Keratinocyte (primary cell): ENCODE data around the gene WDR33. TPM values are rescaled to one million over a fixed set of nuclear protein-coding genes. Genes with fewer than 3 reads are reported as not detected.

Experiments
- DNase-seq: peaks from one replicate; pipeline ENCODE4 v3.0.0-alpha.2; 2011; ENCODE audit warnings: low read depth, missing footprints, low spot score
- FAIRE-seq: peaks from 2 replicates; lab custom pipeline; 2011; peaks lifted over from hg19 to GRCh38; lab: Jason Lieb, UNC
- H2AFZ ChIP-seq: 2 replicates; pipeline ENCODE4 v1.6.0; 2012; ENCODE audit warnings: low read length, control low read depth, inconsistent platforms; ENCODE audit not compliant: control insufficient read depth
- H3K27ac ChIP-seq: 2 replicates; pipeline ENCODE4 v1.5.1; 2011; ENCODE audit warnings: low read length; ENCODE audit not compliant: control insufficient read depth, insufficient read depth
- H3K27me3 ChIP-seq: 3 replicates; pipeline ENCODE4 v1.6.0; 2011; ENCODE audit warnings: low read length; ENCODE audit not compliant: control insufficient read depth, insufficient read depth; ENCODE audit errors: extremely low read depth
- H3K36me3 ChIP-seq, 2 experiments: 2 replicates in 1 of 2; 3 replicates in 1 of 2; pipeline ENCODE4 v1.5.1; 2011; ENCODE audit warnings: low read length in 2 of 2, mild to moderate bottlenecking in 1 of 2; ENCODE audit not compliant: control insufficient read depth in 2 of 2, insufficient read depth in 2 of 2; ENCODE audit errors: extremely low read depth in 1 of 2
- H3K4me1 ChIP-seq: 3 replicates; pipeline ENCODE4 v1.5.1; 2011; ENCODE audit warnings: low read length; ENCODE audit not compliant: control insufficient read depth, insufficient read depth; ENCODE audit errors: extremely low read depth
- H3K4me2 ChIP-seq: 3 replicates; pipeline ENCODE4 v1.6.0; 2011; ENCODE audit warnings: low read depth, low read length; ENCODE audit not compliant: control insufficient read depth, insufficient read depth; ENCODE audit errors: extremely low read depth
- H3K4me3 ChIP-seq, 3 experiments: fragments of 200-600 bp in 1 of 3; sonication (generic) in 1 of 3; 2 replicates in 2 of 3; 3 replicates in 1 of 3; pipeline ENCODE4 v1.5.1; 2011 to 2016; ENCODE audit warnings: low read length in 3 of 3, mild to moderate bottlenecking in 3 of 3, control low read depth in 2 of 3, inconsistent platforms in 1 of 3, low read depth in 1 of 3, mixed read lengths in 1 of 3, mixed run types in 1 of 3, moderate library complexity in 1 of 3; ENCODE audit not compliant: control insufficient read depth in 2 of 3, insufficient read depth in 2 of 3; ENCODE audit errors: extremely low read depth in 1 of 3
- H3K79me2 ChIP-seq: 2 replicates; pipeline ENCODE4 v1.6.0; 2012; ENCODE audit warnings: low read length; ENCODE audit not compliant: control insufficient read depth, insufficient read depth
- H3K9ac ChIP-seq: 3 replicates; pipeline ENCODE4 v1.6.0; 2011; ENCODE audit warnings: low read length; ENCODE audit not compliant: control insufficient read depth, insufficient read depth; ENCODE audit errors: extremely low read depth
- H3K9me1 ChIP-seq: 3 replicates; pipeline ENCODE4 v1.6.0; 2011; ENCODE audit warnings: low read length; ENCODE audit not compliant: control insufficient read depth, insufficient read depth; ENCODE audit errors: extremely low read depth
- H3K9me3 ChIP-seq: 2 replicates; pipeline ENCODE4 v1.5.1; 2012; ENCODE audit warnings: low read depth, low read length; ENCODE audit not compliant: control insufficient read depth
- H4K20me1 ChIP-seq: 3 replicates; pipeline ENCODE4 v1.6.0; 2011; ENCODE audit warnings: low read length; ENCODE audit not compliant: control insufficient read depth, insufficient read depth; ENCODE audit errors: extremely low read depth
- CTCF ChIP-seq, 3 experiments: IDR thresholded peaks in 1 of 3; conservative IDR thresholded peaks in 1 of 3; optimal IDR thresholded peaks in 1 of 3; 2 replicates in 2 of 3; 3 replicates in 1 of 3; pipeline versions ENCODE3 to v1.5.1; 2011; ENCODE audit warnings: low read length in 3 of 3, mild to moderate bottlenecking in 3 of 3, moderate library complexity in 2 of 3, control low read depth in 1 of 3, inconsistent platforms in 1 of 3; ENCODE audit not compliant: insufficient read depth in 2 of 3; ENCODE audit errors: extremely low read depth in 1 of 3
- EZH2 ChIP-seq: IDR thresholded peaks from one replicate; pipeline ENCODE4 v1.6.1; 2012; ENCODE audit warnings: inconsistent platforms, mild to moderate bottlenecking, low read length, moderate library complexity
- dilution Hi-C: fragments of 300-500 bp; cut with MboI; formaldehyde crosslinking; loops from one replicate; pipeline ENCODE4 v1.7.0; 2020; ENCODE audit warnings: low sequenced_read_pairs; ENCODE audit not compliant: extremely low pct_ligation_motif_present
- polyA plus RNA-seq, 5 experiments: library from polyadenylated mRNA; depleted of rRNA in 3 of 5; stranded (reverse) in 3 of 5; stranded (forward) in 1 of 5; unstranded in 1 of 5; fragments of >200 nt; gene quantifications; 1 replicate in 1 of 5; 2 replicates in 3 of 5; 3 replicates in 1 of 5; pipeline versions ENCODE4 v1.2.1 to v1.2.3, GENCODE V29; 2011 to 2012; ENCODE audit warnings: missing spikeins in 2 of 5, low read depth in 1 of 5, low replicate concordance in 1 of 5

WDR33 gene
- polyA plus RNA-seq, 1 donor (not counting 4 experiments of a cell fraction or from before 2014, with no cell fraction given) = 44.5 TPM

GRCh38 chr2:127778447-127778846 is 32.5 kb downstream of the WDR33 start:
- dilution Hi-C loops = no loop called here
- H3K9me1 ChIP-seq = peaks cover 3% of the 10 kb centered on the region
- H3K9me3 ChIP-seq = no peaks in the 10 kb centered on the region
- H3K4me3 ChIP-seq = no peak overlapping the region
- peaks cover 12% of the 10 kb centered on the region for H4K20me1 ChIP-seq
- H3K36me3 ChIP-seq = no peaks in the 10 kb centered on the region
- H2AFZ ChIP-seq = no peak overlapping the region
- no peaks in the 10 kb centered on the region for H3K27me3 ChIP-seq
- H3K4me1 ChIP-seq = no peaks in the 10 kb centered on the region
- H3K27ac ChIP-seq = no peak overlapping the region
- DNase-seq = no peak
- FAIRE-seq = no peak
- H3K4me2 ChIP-seq = no peak overlapping the region
- no peak for TF ChIP-seq CTCF (optimal IDR thresholded peaks at IDR 0.05 in 1 of 3, IDR thresholded peaks at IDR 0.05 in 1 of 3, conservative IDR thresholded peaks at IDR 0.05 in 1 of 3; ENCODE audit: extremely low read depth in 1 of 3, insufficient read depth in 2 of 3, low read length in 3 of 3)
- no peak for TF ChIP-seq EZH2
- H3K9ac ChIP-seq = no peak overlapping the region
- H3K79me2 ChIP-seq = peaks cover 77% of the 10 kb centered on the region

DNA sequence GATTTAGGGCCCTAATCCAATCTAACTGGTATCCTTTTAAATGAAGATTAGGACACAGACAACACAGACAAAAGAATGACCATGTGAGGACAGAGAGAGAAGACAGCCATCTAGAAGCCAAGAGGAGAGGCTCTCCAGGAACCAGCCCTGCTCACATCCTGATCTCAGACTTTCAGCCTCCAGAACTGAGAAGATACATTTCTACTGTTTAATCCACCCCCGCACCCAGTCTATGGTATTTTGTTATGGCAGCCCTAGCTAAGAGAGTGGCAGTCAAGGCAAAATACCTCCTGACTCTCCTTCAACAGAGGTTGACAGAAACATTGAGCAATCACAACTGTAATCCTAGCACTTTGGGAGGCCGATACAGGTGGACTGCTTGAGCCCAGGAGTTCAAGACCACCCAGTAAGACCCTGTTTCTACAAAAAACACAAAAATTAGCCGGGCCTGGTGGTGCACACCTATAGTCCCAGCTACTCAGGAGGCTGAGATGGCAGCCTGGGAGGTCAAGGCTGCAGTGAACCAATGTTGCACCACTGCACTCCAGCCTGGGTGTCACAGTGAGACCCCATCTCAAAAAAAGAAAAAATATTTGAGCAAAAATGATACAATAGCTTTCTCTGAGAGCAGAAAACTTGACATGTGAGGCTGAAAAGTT is 34.7 kb downstream of the WDR33 start:
- peaks cover 66% of the 10 kb centered on the region for H3K79me2 ChIP-seq
- H3K27ac ChIP-seq = no peak overlapping the region
- no peak overlapping the region for H3K9ac ChIP-seq
- no peaks in the 10 kb centered on the region for H3K27me3 ChIP-seq
- DNase-seq = no peak
- TF ChIP-seq CTCF (optimal IDR thresholded peaks at IDR 0.05 in 1 of 3, IDR thresholded peaks at IDR 0.05 in 1 of 3, conservative IDR thresholded peaks at IDR 0.05 in 1 of 3; ENCODE audit: extremely low read depth in 1 of 3, insufficient read depth in 2 of 3, low read length in 3 of 3) = no peak
- TF ChIP-seq EZH2 = no peak
- H3K9me3 ChIP-seq = no peaks in the 10 kb centered on the region
- peaks cover 3% of the 10 kb centered on the region for H3K9me1 ChIP-seq
- peaks cover 3% of the 10 kb centered on the region for H3K4me1 ChIP-seq
- dilution Hi-C loops = no loop called here
- H3K36me3 ChIP-seq = no peaks in the 10 kb centered on the region
- no peak overlapping the region for H3K4me2 ChIP-seq
- no peak for FAIRE-seq
- no peak overlapping the region for H3K4me3 ChIP-seq
- no peak overlapping the region for H2AFZ ChIP-seq
- peaks cover 10% of the 10 kb centered on the region for H4K20me1 ChIP-seq
